Type B pancreatic cell (in vitro differentiated cells): ENCODE data around the gene MSI2. TPM values are rescaled to one million over a fixed set of nuclear protein-coding genes. Genes with fewer than 3 reads are reported as not detected.

Source experiments
- DNase-seq: peaks from one replicate; pipeline ENCODE4 v3.0.0; 2021; ENCODE audit warnings: mixed read lengths; ENCODE audit not compliant: unreplicated experiment; ENCODE audit errors: extremely low spot score
- H3K27ac Mint-ChIP-seq: 2 replicates; pipeline ENCODE4 v1.8.0; 2021; ENCODE audit warnings: mild to moderate bottlenecking, mixed read lengths
- H3K27me3 Mint-ChIP-seq: 2 replicates; pipeline ENCODE4 v1.8.0; 2021; ENCODE audit warnings: mixed read lengths
- H3K36me3 Mint-ChIP-seq: 2 replicates; pipeline ENCODE4 v1.8.0; 2021; ENCODE audit warnings: mixed read lengths
- H3K4me1 Mint-ChIP-seq: one replicate; pipeline ENCODE4 v1.8.0; 2021; ENCODE audit warnings: mixed read lengths; ENCODE audit not compliant: unreplicated experiment
- H3K4me3 Mint-ChIP-seq: 2 replicates; pipeline ENCODE4 v1.8.0; 2021; ENCODE audit warnings: mild to moderate bottlenecking, mixed read lengths
- H3K9me3 Mint-ChIP-seq: 2 replicates; pipeline ENCODE4 v1.8.0; 2021; ENCODE audit warnings: mixed read lengths
- total RNA-seq: library from RNA; stranded (reverse); gene quantifications from 2 replicates; pipeline ENCODE4 v1.2.1, GENCODE V29; 2021; ENCODE audit warnings: low replicate concordance
- TF ChIP-seq, protein P1 (sequence below): fragments of 200-600 bp; sonication (generic); conservative IDR thresholded peaks from 2 replicates; pipeline ENCODE4 v1.5.0; 2021; ENCODE audit warnings: antibody characterized with exemption, mild to moderate bottlenecking

MSI2 gene
- total RNA-seq, 1 donor from 2014 or later = 158 TPM

DNA sequence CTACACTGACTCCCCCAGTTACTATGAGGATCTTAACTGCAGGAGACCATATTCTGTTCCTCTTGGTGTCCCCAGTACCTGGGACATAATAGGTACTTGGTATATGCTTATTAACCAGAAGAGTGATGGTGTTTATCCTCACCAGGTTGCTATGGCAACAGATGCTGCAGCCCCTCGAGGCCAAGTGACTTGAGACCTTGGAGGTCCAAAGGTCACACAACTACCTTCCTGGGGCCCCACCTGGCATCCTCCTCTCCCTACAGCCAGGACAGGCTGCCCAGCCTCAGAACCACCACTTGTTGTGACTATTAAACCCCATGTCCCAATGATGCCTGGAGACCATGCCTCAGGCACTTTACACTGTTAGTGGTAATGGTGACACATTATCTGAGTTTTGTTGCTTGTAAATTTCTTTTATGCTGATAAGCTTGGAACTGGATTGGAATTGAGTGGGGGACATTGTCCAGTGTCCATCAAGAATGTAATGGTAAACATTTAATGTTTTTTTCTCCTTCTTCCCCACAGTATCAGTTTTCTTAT is 299.4 kb downstream of the MSI2 start:
- TF ChIP-seq, protein P1, sequence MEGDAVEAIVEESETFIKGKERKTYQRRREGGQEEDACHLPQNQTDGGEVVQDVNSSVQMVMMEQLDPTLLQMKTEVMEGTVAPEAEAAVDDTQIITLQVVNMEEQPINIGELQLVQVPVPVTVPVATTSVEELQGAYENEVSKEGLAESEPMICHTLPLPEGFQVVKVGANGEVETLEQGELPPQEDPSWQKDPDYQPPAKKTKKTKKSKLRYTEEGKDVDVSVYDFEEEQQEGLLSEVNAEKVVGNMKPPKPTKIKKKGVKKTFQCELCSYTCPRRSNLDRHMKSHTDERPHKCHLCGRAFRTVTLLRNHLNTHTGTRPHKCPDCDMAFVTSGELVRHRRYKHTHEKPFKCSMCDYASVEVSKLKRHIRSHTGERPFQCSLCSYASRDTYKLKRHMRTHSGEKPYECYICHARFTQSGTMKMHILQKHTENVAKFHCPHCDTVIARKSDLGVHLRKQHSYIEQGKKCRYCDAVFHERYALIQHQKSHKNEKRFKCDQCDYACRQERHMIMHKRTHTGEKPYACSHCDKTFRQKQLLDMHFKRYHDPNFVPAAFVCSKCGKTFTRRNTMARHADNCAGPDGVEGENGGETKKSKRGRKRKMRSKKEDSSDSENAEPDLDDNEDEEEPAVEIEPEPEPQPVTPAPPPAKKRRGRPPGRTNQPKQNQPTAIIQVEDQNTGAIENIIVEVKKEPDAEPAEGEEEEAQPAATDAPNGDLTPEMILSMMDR = no peak
- no peaks in the 10 kb centered on the region for H3K9me3 Mint-ChIP-seq
- peaks cover 3% of the 10 kb centered on the region for H3K27me3 Mint-ChIP-seq
- peak overlapping the region; percentile 51 for H3K27ac Mint-ChIP-seq
- peaks cover 6% of the 10 kb centered on the region for H3K36me3 Mint-ChIP-seq
- no peak for DNase-seq
- H3K4me3 Mint-ChIP-seq = peak overlapping the region; percentile 28
- H3K4me1 Mint-ChIP-seq = peaks cover 83% of the 10 kb centered on the region

- Mint-ChIP-seq H3K27ac (peak overlapping the region; percentile 8), H3K4me3 (no peak overlapping the region), H3K36me3 (peaks cover 6% of the 10 kb centered on the region), H3K9me3 (no peaks in the 10 kb centered on the region), H3K4me1 (peaks cover 83% of the 10 kb centered on the region), H3K27me3 (peaks cover 3% of the 10 kb centered on the region)
- TF ChIP-seq, protein P1 = no peak
- DNase-seq = no peak
Observed at GRCh38 chr17:57556320-57556719, 300.0 kb downstream of the MSI2 start.

GRCh38 chr17:57556977-57557376 is 300.7 kb downstream of the MSI2 start:
- no peak for DNase-seq
- TF ChIP-seq, protein P1 = no peak
- H3K36me3 Mint-ChIP-seq = peaks cover 7% of the 10 kb centered on the region
- no peak overlapping the region for H3K4me3 Mint-ChIP-seq
- H3K4me1 Mint-ChIP-seq = peaks cover 86% of the 10 kb centered on the region
- no peak overlapping the region for H3K27ac Mint-ChIP-seq
- peaks cover 3% of the 10 kb centered on the region for H3K27me3 Mint-ChIP-seq
- H3K9me3 Mint-ChIP-seq = no peaks in the 10 kb centered on the region

DNA sequence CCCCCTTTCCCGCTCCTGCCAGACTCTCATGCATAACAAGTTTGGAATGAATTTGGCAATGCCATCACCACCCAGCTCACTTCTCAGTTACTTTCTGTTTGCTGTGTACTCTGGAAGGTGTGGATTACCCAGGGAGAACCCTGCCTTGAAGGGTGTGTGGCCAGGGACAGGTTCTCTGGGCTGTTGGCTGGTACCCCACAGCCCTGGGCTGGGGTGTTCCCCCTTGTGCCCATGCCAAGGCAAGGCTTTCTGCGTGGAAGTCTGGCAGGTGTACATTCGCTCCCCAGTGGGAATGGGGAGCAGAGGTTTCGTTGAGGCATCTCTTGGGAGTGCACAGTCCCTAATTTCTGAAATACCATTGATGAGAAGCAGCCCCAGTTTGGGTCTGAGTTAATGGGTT is 301.1 kb downstream of the MSI2 start:
- Mint-ChIP-seq H3K36me3 (peaks cover 9% of the 10 kb centered on the region), H3K4me1 (peaks cover 88% of the 10 kb centered on the region), H3K4me3 (peak overlapping the region; percentile 72), H3K27ac (peak overlapping the region; percentile 91), H3K27me3 (peaks cover 3% of the 10 kb centered on the region), H3K9me3 (no peaks in the 10 kb centered on the region)
- no peak for DNase-seq
- TF ChIP-seq, protein P1 = no peak

DNA sequence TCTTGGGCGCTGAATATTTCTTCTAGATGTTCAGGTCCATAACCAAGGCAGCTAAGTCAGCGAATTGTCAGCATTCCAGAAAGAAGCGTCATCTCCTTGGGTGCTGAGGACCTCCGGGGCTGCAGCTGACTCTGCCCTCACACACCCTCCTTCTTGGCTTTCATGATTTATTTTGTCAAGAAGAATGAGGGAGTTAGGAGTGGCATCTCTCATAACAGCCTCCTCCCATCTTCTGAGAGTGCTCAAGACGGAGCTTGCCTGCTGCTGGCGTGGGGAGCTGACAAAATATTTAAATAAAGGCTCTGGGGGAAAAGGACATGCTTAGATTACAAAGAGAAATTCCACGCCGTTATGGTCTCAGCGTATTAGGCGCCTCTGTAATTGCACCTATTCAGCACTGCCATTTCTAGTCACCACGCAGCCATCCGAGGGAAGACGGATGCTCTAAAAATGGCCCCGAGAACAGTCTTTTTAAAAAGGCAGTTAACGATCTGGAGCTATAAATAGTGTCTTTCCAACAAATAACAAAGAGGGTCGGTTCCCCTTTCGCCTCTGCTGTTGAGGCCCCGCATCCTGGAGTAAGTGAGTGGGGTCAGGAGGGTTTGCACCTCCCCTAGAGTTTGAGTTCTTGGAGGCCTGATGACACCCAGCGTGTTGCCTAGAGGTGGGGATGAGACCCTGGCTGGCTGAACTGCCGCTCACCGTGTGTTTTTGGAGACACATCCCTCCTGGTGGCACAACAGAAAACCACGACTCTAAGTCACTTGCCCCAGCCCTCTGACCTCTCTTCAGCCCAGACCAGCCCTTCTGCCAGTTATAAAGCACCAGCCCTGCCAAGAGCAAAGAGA is 301.7 kb downstream of the MSI2 start:
- Mint-ChIP-seq H3K9me3 (no peaks in the 10 kb centered on the region), H3K36me3 (peaks cover 9% of the 10 kb centered on the region), H3K27ac (peak overlapping the region; percentile 91), H3K27me3 (peaks cover 3% of the 10 kb centered on the region), H3K4me1 (peaks cover 83% of the 10 kb centered on the region), H3K4me3 (peak overlapping the region; percentile 72)
- TF ChIP-seq, protein P1 = no peak
- no peak for DNase-seq
